Stimulated activated CD4-positive, alpha-beta T cell treated with anti-CD3 and anti-CD28 coated beads, Interleukin-4, amount 100 ng/mL, for 1 hour (primary cell): ENCODE data around the gene SERGEF.

ENCODE experiments used
- DNase-seq: peaks from one replicate; pipeline ENCODE4 v3.0.0-alpha.2; 2020

SERGEF gene

DNA sequence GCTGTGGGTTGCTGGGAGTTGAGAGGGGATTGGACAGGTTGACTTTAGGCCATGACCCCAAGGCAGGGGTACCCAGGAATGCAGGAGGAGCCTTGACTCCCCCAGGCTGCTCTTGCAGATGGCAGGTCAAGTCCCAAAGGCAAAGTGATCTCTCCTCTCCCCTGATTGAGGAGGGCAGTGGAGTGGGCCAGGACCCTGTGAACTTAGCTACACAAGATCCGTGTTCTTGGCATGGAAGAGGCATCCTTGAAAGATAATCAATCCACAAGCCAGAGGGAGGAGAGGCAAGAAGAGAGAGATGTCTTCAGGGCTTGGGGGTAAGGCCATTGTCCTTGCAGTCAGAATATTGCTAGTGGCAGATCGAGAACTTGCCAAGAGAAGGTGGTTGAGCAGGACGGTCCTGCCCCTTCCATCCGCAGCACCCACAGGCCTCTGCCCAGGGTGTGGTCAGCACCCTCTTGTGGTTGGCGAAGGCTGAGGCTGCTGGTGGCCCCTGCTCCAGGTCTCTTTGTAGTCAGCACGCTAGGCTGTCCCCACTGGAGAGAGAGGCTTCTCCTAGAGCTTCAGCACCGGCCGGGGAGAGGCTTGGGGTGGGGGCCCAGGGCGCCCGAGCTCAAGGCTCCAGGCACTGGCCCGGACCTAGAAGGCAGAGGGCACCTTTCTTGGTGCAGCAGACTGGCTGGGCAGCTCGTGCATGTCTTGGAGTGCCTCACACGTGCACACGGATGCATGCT is 232.8 kb downstream of the SERGEF start:
- DNase-seq, result no peak

DNA sequence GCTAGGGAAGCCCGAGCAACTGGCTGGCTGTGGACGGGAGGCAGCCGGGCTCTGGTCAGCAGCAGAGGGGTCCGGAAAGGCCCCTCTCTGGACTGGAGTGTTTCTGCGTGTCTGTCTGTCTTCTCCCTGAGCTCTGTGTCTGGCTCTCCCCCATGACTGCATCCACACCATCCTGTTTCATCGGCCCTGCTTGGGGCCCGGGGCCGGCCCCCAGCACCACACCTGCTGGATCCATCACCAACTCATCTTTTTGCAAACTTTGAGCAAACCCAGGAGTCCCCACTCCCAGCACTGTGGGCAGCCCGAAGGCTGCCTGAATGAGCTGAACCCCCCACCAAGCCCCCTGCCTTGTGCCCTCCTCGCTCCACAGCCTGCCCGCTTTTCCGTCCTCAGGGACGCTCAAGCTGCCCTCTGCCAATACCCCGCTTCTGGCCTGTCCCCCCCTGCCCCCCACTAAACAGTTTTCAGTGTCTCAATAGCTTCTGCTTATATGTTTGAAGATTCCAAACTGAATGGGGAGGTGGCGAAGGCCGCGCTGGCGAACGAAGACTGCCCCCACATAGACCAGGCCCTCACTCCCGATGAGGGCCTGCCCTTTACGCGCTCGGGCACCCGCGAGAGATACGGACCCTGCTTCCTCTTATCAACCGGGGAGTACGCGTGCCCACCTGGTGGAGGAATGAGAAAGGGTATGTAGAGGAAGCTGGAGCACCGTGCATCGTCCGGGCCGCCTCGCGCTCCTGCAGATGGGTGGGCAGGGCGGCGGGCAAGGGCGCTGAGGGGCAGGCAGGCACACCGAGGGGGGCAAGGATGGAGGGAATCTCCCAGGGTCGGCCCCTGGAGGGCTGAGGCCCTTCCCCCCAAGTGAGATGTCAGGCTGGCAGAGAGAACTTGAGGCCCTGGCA is 233.6 kb downstream of the SERGEF start:
- DNase-seq, result no peak

DNA sequence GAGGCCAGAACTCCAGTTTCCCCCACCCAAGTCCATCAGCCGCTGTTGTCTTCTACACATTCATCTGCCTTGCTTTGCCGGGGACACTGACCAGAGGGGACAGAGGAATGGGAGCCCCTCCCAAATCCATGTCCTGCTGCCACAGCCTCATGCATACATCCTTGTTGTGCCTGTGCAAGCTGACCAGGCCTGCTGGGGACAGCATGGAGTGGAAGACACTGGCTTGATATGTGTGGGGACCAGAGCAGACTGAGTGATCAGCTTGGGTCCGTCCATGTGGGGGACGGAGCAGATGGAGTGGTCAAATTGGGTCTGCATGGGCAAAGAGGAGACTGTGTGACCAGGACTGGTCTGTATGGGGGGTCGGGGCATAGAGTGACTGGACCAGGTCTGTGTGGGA is 234.5 kb downstream of the SERGEF start:
- no peak for DNase-seq

DNA sequence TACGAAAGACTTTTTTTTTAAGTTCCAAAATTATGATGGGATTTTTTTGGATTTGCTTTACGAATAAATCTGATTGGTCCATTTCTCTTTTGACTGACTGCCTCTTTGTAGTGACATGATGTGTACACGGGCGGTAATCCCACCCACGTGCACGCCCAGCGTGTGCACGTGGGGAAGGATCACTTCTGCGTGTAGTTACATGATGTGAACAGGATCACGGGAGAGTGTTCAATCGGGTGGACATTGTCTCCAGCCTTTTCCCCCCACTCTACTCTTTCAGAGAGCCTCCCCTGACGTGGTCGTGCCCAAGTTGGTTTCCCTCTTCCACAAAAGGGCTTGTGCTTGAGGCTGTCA is 235.1 kb downstream of the SERGEF start:
- DNase-seq, result no peak

DNA sequence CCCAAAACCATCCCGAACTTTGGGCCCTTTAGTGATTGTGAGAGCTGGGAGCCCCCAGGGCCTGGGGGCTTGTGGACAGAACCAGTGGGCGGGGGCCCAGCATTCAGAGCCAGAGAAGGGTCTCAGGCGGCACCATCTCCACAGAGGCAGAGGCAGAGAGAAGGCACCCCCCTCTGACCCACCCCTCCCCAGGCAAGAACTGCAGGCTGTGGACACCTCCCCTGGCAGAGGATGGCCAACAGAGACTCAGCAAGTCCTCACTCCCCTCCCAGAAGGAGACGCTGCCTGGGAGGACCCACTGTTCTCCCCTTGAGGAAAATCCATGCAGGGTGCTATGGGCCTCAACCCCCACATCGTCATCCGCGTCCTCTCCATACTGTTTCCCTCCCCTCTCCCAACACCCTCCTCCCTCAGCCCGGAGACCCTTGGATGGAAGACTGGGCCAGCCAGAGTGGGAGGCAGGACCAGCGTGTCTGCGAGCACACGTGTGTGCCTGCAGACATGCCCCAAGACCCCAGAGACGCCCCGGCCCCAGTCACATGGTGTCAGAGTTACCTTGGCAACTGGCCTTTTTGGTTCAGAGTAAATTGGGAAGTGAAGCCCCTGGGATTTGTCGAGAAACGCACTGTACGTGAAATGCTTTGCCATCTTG is 235.6 kb downstream of the SERGEF start:
- DNase-seq, result no peak

DNA sequence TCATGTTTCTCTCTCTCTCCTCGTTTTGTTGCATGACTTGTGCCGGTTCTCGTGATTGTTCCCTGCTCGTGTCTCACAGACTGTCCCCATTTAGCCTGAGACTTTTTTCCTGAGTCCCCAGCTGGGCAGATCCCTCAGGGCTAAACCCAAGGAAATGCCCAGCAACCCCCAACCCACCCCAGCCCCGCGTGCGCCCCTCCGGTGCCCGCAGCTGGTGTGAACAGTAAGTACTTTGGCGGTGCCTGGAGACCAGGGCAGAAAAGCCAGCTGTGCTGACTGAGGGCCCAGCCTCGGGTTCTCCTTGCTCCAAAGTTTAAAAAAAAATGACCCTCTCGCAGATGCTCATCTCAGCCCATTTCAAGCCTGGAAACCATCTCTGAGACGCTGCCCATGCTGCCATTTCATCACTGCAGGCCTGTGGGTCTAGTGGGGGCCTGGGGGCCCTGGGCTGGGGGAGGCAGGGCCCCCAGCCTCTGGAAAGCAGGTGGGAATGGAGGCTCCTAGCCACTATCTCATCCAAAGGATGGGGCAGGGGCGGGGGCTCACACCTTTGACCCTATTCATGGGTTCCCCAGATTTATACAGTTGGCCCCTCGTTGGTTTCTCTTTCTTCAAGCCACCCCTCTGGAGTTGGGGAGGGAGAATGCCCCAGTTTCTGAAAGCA is 236.5 kb downstream of the SERGEF start:
- DNase-seq, result no peak

DNA sequence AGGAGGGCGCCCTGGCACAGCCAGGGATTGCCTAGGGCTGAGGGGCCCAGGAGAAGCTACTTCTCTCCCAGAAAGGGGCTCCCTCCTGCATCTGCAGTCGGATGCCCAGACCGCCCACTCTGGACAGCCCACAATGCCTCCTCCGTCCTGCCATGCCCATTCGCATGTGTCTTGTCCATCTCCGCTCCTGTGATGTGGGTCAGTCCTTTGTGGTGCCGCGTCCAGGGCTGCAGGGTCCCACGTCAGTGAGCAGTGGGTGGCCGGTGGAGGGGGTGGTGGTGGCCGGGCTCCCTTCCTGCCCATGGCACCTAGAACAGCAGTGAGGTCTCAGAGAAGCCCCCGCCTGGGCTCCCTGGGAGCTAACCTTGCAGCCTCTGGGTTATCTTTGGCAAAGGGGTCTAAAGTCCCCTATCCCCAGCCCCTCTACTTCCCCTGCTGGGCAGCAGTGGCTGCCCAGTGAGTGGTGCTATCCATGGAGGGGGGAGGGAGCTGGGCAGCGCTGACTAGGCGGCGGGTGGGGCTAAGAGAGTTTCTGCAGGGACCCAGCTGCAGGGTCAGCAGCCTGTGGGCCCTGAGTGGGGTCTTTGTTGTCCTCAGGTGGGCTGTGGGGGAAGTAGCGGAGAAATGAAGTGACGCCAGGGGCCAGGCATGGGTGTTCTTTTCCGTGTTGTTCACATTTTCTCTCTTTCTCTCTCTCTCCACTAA is 237.2 kb downstream of the SERGEF start:
- no peak for DNase-seq

DNA sequence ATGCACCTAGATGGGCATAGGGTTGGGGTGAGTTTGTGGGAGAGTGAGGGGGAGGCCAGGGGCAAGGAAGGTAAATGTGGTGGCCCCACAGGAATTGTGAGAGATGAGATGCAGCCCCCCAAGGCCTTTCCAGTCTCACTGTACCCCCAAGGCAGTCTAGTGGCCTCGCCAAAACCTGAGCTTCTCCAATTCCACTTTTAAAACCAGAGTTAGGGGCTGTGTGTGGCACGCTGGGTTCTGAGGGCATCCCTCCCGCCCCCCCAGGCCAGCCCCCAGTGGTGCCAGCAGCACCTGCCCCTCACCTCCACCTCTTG is 237.9 kb downstream of the SERGEF start:
- no peak for DNase-seq

DNA sequence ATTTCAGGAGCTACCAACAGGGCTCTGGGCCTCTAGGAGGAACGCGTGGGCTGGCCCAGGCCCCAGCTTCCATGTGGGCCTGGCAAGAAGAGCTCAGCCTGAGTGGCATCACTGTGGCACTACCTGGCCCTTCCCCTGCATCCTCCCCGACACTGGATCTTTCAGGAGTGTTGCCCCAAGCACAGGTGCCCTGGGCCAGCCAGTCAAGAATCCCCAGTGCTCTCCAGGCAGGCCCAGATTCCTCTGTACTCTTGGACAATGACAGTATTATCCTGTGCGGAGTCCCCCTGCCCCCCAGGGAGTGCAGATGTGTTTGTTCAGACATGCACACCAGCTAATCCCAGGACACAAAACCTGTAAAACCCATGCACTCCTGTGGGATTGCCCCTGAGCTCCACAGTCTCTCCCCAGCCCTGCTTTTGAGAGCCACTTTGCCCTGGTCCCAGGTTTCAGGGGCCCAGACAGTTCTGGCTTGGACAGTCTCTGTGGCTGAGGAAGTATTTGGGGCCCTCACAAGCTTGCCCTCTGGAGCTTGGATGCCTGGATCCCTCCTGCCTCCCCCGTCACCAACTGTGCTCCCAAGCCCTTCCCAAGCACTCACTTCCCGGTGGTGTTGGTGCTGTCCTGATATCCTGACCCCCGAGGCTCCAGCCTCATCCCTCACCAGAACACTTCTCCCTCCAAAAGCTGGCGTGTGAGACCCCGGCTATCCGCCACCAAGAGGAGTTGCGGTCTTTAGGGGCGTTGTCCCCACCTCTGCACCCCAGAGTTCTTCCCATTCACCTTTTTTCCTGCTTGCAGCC is 238.4 kb downstream of the SERGEF start:
- DNase-seq, result no peak

DNA sequence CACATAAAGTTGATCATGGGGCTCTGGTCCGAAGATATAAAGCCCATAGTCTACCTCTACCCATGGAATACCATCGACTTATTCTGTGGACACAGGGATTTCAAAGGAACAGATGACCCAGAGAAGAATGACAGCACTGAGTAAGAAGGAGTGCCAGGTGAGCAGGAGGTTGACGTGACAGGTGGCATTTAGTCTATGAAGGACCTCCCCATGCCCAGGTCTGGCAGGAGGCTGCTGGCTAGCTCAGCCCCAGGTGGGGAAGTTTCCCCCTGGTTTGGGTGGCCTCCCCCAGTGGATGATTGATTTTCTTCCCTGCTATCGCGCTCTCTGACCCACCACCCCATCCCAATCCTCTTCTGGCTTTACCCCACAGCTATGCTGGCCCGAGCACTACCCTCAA is 239.2 kb downstream of the SERGEF start:
- no peak for DNase-seq

DNA sequence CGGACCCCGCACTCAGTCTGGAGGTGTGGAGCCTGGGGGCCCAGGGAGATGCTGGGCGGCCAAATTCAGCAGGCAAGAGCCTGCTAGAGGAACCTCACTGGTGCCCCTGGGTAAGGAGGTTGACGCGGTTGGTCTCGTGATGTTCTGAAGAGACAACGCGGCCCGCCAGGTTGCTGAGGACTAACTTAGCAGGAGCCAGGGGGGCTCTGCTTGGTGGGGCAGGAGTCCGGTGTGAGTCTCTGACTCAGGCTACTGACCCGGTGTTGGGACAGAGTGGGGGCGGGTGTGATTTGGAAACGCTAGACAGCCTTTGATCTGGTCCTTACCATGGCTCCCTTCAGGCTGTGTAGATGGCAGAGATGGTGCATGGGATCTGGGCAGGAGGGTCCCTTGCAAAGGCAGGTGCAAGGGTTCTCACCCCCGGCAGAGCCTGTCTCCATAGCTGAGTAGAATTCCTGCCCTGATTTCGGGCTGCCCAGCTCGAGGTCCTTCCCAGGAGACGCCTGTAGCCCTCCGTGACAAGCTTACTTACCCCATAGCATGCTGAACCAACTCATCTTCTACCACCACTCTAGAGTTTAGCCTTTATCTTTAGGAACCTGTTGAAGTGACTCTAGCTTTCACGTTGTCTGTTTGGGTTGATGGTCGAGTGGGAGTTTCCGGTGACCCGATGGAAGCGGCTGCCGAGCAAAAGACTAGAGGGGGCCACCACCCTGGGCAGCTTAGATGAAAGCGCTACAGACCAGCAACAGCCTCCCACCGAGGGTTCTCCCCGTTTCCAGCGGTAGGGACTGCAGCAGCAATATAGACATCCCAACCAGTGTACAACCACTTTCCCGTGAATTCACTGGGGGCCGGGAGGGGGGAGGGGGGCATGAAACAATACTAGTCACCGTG is 239.9 kb downstream of the SERGEF start:
- DNase-seq, result no peak

DNA sequence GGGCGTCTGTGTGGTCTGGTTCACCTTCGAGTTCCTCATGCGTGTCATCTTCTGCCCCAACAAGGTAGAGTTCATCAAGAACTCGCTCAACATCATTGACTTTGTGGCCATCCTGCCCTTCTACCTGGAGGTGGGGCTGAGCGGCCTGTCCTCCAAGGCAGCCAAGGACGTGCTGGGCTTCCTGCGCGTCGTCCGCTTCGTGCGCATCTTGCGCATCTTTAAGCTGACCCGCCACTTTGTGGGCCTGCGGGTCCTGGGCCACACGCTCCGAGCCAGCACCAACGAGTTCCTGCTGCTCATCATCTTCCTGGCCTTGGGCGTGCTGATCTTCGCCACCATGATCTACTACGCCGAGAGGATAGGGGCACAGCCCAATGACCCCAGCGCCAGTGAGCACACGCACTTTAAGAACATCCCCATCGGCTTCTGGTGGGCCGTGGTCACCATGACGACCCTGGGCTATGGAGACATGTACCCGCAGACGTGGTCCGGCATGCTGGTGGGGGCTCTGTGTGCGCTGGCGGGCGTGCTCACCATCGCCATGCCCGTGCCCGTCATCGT is 240.9 kb downstream of the SERGEF start:
- no peak for DNase-seq

DNA sequence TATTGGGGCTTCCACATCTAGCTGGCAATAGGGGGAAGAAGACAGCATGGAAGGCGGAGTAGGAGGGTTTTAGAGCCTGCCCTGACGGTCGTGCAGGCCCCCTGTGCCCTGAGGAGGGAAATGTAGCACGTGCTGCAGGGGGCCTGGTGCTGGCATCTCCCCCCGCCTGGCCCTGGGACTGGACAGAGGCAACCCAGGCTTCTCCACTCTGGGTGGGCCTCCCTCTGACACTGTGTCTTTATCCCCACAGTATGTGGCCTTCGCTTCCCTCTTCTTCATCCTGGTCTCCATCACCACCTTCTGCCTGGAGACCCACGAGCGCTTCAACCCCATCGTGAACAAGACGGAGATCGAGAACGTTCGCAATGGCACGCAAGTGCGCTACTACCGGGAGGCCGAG is 241.4 kb downstream of the SERGEF start:
- DNase-seq, result no peak

DNA sequence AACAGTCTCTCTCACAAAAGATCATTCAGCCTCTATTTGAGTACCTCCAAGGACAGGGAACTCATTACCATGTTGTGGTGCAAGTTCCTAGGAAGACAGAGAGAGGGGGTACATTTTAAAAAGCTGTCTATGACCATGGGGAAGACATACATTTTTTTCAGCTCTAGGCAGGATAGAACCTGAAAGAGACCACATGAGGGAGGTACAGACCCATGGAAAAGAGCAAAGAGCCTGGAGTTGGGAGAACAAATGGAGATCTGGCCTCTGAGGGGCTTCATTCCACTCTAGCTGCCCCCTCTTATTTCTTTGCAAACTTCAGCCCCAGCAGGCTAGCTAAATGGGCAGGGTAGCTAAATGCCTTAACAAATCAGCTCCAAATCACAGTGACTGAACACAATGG is 241.9 kb downstream of the SERGEF start:
- DNase-seq, result no peak

DNA sequence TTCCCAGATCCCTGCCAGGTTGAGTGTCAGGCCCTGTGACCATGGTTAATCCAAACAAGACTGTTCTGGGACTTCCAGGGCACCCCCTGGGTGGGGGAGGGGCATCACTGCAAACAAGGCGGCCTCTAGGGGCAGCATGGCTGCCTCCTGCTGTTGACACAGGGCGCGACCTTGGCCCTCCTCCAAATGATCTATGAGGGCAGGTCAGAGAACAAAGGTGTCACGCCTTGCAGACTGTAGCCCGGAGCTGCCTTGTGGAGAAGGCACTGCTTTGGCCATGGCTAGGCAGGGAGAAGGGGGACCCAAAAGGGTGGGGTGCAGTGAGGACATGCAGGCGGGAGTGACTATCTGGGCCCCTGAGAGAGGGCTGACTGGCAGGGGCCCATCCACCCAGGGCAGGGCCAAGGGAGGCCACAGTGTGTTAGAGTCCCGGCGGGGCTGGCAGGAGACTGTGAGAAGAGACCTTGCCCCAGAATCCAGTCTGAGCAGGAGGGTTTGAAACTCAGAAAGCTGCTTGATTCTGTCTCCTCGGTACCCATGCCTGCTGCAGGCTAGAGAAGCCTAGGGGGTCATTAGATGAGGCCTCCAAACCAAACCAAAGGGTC is 242.7 kb downstream of the SERGEF start:
- DNase-seq, result no peak

DNA sequence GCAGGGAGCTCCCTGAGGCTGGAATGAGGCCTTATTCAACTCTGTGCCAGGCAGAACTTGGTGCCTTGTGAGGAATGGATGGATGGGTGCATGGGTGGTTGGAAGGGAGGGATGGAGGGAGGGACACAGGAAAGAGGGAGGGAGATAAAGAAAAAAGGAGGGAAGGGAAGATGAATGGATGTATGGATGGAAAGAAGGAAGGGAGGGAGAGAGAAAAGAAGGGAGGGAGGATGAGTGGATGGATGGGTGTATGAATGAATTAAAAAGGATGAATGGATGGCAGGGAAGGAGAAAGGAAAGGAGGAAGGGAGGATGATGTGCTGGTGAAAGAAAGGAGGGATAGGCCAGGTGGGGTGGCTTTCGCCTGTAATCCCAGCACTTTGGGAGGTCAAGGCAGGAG is 243.6 kb downstream of the SERGEF start:
- DNase-seq, result no peak

DNA sequence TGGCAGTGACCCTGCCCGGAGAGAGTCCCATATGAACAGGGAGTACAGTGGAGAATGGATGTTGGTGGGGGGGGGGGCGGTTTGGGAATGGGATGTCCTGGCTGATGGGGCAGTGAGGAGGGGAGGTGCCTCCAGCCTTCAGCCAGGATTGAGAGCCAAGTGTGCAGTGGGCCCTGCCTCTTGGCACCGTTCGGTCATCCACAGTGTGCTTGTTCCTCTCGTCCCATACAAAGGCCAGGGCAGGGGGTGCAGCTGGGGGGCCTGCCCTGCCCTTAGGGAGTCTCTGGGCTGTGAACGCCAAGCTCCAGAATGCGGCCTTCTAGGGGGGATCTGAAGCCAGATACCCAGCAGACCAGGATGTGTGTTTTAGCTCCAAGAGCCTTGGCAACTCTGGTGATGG is 244.3 kb downstream of the SERGEF start:
- DNase-seq, result no peak

DNA sequence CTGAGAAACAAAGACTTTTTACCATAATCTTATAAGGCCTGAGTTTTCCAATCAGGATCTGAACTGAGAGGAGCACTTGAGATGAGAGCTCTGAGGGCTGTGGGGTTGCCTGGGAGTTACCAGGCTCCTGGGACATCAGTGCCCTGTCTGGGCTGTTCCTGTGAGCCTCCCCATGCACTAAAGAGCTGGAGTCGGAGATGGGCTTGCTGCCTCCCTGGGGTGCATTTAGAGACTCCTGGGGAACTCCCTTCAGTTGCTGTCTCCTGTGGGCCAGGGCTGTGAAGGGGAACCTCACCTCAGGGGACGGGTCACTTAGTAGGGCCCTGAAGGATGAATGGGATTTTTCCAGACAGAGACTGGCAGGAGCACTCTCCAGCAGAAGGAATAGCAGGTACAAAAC is 244.9 kb downstream of the SERGEF start:
- no peak for DNase-seq

DNA sequence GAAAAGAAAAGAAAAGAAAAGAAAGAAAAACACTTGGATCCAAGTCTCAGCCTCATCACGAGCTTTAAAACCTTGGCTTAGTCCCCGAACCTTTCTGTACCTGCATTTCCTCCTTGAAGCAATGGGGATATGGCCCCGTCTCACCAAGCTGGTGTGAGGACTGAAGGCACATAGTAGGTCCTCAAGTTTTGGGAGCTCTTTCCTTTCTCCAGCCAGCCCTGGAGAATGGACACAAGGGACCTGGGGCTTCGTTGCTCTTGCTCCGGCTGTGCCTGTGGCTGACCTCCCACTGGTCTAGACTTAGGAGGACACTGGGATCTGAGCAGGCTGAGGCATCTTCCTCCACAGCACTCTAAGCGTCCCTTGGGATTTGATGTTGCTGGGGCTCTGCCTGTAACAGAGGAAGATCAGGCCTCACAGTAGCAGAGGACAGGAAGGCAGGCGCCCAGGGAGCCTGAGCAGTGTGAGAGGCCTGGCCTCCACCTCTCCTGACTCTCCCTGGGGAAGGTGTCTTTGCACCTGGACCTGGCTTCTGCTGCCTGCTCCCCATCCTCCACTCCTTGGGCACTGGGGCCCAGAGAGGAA is 245.5 kb downstream of the SERGEF start:
- DNase-seq, result no peak

DNA sequence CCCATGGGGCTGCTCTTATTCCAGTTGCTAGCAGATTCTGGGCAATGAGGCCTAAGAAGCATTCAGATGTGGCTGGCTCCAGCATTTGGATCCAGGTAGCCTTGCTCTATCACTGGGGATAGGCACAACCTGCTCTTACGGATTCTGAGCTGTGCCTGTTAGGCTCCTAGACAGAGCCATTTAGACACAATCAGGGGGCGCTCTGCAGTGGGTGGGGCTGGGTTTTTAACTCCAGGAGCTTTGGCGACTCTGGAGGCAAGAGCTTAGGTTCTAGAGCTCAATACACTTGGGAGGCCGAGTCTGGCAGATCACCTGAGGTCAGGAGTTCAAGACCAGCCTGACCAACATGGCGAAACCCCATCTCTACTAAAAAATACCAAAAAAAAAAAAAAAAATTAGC is 246.3 kb downstream of the SERGEF start:
- DNase-seq, result no peak
